CD4-positive, alpha-beta T cell treated with Interleukin-15 for 4 hours (primary cell): ENCODE data around the gene STAC2.

Source experiments
- DNase-seq: peaks from one replicate; pipeline ENCODE4 v3.0.0-alpha.2; 2020; ENCODE audit warnings: low spot score

Gene STAC2

DNA sequence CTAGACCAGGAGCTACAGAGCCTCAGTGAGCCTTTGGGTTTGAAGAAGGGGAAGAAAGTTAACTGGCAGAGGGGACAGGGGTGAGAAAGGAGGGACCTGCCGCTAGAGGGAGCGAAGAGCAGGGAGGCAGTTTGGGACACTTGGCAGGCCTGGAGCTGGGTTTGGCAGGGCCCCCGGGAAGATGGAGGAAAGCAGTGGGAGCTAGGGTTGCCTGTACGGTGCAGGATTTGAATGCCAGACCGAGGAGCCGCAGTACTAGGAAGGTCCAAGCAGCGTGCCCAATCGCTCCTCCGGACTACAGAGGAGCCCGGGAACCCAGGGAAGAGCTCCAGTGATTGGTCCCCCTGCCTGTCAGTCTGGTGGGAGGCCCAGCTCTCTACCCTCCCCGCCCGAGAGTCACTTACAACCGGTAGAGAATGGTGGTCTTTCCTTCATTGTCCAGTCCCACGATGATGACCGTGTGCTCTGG lies 61.0 kb downstream of the STAC2 start:
- peak; percentile 78 for DNase-seq

DNA sequence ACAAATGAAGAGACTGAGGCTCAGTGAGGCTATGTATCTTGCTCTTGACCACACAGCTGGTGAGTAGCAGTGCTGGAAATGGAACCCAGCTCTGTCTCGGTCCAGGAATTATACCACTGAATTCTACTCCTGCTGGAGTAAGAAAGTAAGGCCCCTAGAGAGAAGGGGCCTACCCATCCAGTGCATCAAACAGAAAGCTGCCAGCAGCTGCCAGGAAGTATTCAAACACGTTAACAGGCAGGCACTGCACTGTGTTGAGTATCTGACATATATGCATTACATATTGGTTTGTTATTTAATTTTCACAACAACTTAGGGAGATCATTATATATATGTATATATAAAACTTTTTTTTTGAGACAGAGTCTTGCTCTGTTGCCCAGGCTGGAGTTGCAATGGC lies 63.8 kb downstream of the STAC2 start:
- no peak for DNase-seq
